Spleen (tissue), 7 donors: ENCODE results near the gene CLHC1.

Experiments
- POLR2A ChIP-seq, 3 donors: fragments of 450-650 bp; IDR thresholded peaks; one replicate each; pipeline ENCODE4 v1.5.1; 2017; ENCODE audit warnings: antibody characterized with exemption in 3 of 3, mild to moderate bottlenecking in 1 of 3
- POLR2AphosphoS5 ChIP-seq, 3 donors: sonication (generic); formaldehyde crosslinking; IDR thresholded peaks; one replicate each; pipeline ENCODE4 v1.5.1; 2017; ENCODE audit warnings: antibody characterized with exemption in 3 of 3
- TF ChIP-seq, protein P1 (sequence below), 11 experiments: fragments of 200-600 bp in 7 of 11; fragments of 450-650 bp in 4 of 11; sonication (generic) in 4 of 11; IDR thresholded peaks in 8 of 11; conservative IDR thresholded peaks in 3 of 11; 1 replicate in 7 of 11; 2 replicates in 4 of 11; pipeline versions ENCODE4 v1.4.0 to v1.8.0; 2016 to 2021; ENCODE audit warnings: antibody characterized with exemption in 11 of 11, inconsistent platforms in 4 of 11, mild to moderate bottlenecking in 1 of 11
- donor health status: DM: no; HTN: no; CAD: no; lungs with moderate emphysema.
- donor health status: DM: no; HTN: no; CAD: no.
- donor health status: DM: no; HTN: no; CAD: no.

- TF ChIP-seq POLR2AphosphoS5 (IDR thresholded peaks at IDR 0.05) (no peak), POLR2A (IDR thresholded peaks at IDR 0.05) (no peak)
- TF ChIP-seq, protein P1, sequence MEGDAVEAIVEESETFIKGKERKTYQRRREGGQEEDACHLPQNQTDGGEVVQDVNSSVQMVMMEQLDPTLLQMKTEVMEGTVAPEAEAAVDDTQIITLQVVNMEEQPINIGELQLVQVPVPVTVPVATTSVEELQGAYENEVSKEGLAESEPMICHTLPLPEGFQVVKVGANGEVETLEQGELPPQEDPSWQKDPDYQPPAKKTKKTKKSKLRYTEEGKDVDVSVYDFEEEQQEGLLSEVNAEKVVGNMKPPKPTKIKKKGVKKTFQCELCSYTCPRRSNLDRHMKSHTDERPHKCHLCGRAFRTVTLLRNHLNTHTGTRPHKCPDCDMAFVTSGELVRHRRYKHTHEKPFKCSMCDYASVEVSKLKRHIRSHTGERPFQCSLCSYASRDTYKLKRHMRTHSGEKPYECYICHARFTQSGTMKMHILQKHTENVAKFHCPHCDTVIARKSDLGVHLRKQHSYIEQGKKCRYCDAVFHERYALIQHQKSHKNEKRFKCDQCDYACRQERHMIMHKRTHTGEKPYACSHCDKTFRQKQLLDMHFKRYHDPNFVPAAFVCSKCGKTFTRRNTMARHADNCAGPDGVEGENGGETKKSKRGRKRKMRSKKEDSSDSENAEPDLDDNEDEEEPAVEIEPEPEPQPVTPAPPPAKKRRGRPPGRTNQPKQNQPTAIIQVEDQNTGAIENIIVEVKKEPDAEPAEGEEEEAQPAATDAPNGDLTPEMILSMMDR (IDR thresholded peaks at IDR 0.05 in 8 of 11, conservative IDR thresholded peaks at IDR 0.05 in 3 of 11) = no peak
Measured at GRCh38 chr2:55252832-55253231, 20.7 kb upstream of the CLHC1 start.
